Breast epithelium (tissue), 3 donors: ENCODE measurements around the gene SAMD14.

Experiments used
- CTCF ChIP-seq, 3 donors: fragments of 450-650 bp; IDR thresholded peaks; one replicate each; pipeline ENCODE4 v1.5.1; 2016 to 2017; ENCODE audit warnings: antibody characterized with exemption in 3 of 3, mild to moderate bottlenecking in 3 of 3, moderate library complexity in 3 of 3
- POLR2AphosphoS5 ChIP-seq, 3 donors: sonication (generic); formaldehyde crosslinking; IDR thresholded peaks; one replicate each; pipeline ENCODE4 v1.6.1; 2017; ENCODE audit warnings: antibody characterized with exemption in 3 of 3

DNA sequence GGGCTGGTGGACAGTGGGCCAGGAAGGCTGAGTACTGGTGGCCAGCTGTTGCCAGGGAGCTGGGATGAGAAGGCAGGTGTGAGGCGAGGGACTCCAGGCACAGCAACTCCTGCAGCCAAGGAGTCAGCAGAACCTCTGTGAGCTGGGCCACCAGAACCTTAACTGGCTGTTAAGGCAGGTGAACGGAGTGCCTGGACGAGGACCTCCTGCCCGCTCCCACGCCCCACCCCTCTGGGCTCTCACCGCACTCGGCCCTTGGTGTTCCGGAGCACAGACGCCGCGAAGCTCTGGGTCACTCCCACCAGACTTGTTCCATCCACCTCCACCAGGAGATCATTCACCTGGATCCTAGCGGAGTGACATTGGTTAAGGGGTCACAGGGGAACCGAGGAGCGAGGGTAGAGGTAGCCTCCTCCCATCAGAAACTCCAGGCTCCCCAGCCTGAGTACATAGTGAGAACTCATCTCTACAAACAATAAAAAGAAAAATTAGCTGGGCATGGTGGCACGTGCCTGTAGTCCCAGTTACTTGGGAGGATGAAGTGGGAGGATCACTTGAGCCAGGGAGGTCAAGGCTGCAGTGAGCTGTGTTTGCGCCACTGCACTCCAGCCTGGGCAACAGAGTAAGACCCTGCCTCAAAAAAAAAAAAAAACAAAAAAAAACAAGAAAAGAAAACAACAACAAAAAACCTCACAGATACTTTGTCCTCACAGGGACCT lies 11.2 kb upstream of the SAMD14 start:
- TF ChIP-seq CTCF (IDR thresholded peaks at IDR 0.05), result no peak
- TF ChIP-seq POLR2AphosphoS5 (IDR thresholded peaks at IDR 0.05), result no peak
